Cardiac muscle cell (in vitro differentiated cells and primary cell): Measurements from ENCODE around the gene PLPPR1. TPM values are rescaled to one million over a fixed set of nuclear protein-coding genes. Genes with fewer than 3 reads are reported as not detected.

Source experiments
- DNase-seq, 2 donors: peaks; one replicate each; pipeline versions ENCODE4 v3.0.0 to v3.0.0-alpha.2; 2010 to 2017; ENCODE audit warnings: low read depth in 1 of 2, low spot score in 1 of 2
- H3K27ac ChIP-seq: fragments of 200-600 bp; sonication (generic); 2 replicates; pipeline ENCODE4 v1.5.1; 2016
- H3K27me3 ChIP-seq: fragments of 200-600 bp; sonication (generic); 2 replicates; pipeline ENCODE4 v1.6.0; 2016; ENCODE audit warnings: control low read depth
- H3K36me3 ChIP-seq: fragments of 200-600 bp; sonication (generic); 2 replicates; pipeline ENCODE4 v1.5.1; 2016; ENCODE audit warnings: control low read depth
- H3K4me1 ChIP-seq: fragments of 200-600 bp; sonication (generic); 2 replicates; pipeline ENCODE4 v1.8.1; 2017; ENCODE audit warnings: low read depth, mild to moderate bottlenecking, mixed run types
- H3K4me3 ChIP-seq: fragments of 200-600 bp; sonication (generic); 2 replicates; pipeline ENCODE4 v1.5.1; 2016; ENCODE audit warnings: mild to moderate bottlenecking
- H3K9me3 ChIP-seq: fragments of 200-600 bp; sonication (generic); 2 replicates; pipeline ENCODE4 v1.5.1; 2017; ENCODE audit warnings: low read depth, mild to moderate bottlenecking, control low read depth
- CTCF ChIP-seq: IDR thresholded peaks from 2 replicates; pipeline ENCODE4 v1.5.1; 2012; ENCODE audit warnings: low read depth, mild to moderate bottlenecking, low read length
- polyA plus RNA-seq: library from polyadenylated mRNA; unstranded; fragments of >200 nt; fragmentation: Nextera tagmentation; extraction: Ambion mirVana; gene quantifications from 2 replicates; pipeline ENCODE4 v1.2.1, GENCODE V29; 2016
- total RNA-seq: library from RNA; depleted of rRNA; stranded (reverse); fragments of >200 nt; gene quantifications from 2 replicates; pipeline ENCODE4 v1.2.3, GENCODE V29; 2016

The PLPPR1 gene
- total and polyA plus RNA-seq, 2 experiments from 2014 or later: 0.98 to 1.2 TPM

GRCh38 chr9:101353683-101354082 lies 325.2 kb downstream of the PLPPR1 start:
- Histone ChIP-seq H3K9me3 (no peaks in the 10 kb centered on the region), H3K27ac (no peak overlapping the region), H3K36me3 (no peaks in the 10 kb centered on the region), H3K4me3 (no peak overlapping the region), H3K4me1 (no peaks in the 10 kb centered on the region), H3K27me3 (no peaks in the 10 kb centered on the region)
- DNase-seq: no peak
- no peak for TF ChIP-seq CTCF

- Histone ChIP-seq H3K27me3 (no peaks in the 10 kb centered on the region), H3K4me3 (no peak overlapping the region), H3K9me3 (no peaks in the 10 kb centered on the region), H3K27ac (no peak overlapping the region), H3K4me1 (no peaks in the 10 kb centered on the region), H3K36me3 (no peaks in the 10 kb centered on the region)
- no peak for DNase-seq
- TF ChIP-seq CTCF: no peak
These were observed 325.7 kb downstream of the PLPPR1 start for GRCh38 chr9:101354143-101354764.

DNA sequence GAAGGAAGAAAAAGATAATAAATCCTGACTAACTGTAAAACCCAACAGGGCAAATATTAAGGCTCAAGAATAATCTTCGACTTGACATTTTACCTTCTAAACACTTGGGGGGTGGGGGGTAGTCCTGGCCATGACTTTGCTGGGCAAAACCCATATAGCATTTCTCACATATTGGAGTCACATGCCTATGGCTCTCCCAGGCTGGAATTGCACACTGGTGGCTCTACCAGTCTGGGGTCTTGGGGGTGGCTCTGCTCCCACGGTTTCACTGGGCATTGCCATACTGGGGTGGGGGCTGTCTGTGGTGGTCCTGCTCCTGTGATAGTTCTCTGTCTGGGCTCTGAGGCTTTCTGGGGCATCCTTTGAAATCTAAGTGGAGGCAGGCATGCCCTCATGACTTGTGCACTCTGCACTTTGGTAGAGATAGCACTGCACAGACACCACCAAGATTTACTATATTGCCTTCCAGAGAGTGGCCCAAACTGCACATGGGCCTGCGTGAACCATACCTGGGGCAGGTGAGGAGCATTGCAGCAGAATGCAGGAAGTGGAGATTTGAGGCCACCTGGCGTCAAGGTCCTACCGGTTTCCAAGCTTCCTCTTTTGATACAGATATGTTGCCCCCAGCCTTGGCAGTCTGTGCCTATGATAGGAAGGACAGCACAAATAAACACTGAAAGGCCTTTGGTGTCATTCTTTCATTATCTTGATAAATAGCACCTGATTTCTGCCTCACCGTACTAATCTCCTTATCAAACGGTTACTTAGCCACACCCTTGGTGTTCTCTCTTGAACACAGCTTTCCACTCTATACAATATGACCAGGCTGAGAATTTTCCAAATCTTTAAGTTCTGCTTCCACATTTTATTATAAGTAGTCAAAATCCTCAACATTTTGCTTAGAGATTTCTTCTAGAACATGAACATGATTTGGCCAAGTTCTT lies 326.5 kb downstream of the PLPPR1 start:
- no peak for TF ChIP-seq CTCF

GRCh38 chr9:101356619-101357018 lies 328.1 kb downstream of the PLPPR1 start:
- H3K4me1 ChIP-seq: no peaks in the 10 kb centered on the region

More for the DNA sequence above, 326.5 kb downstream of the PLPPR1 start:
- no peaks in the 10 kb centered on the region for H3K27me3 ChIP-seq
- no peaks in the 10 kb centered on the region for H3K4me1 ChIP-seq
- H3K4me3 ChIP-seq: no peak overlapping the region
- no peaks in the 10 kb centered on the region for H3K36me3 ChIP-seq
- H3K27ac ChIP-seq: no peak overlapping the region
- H3K9me3 ChIP-seq: no peaks in the 10 kb centered on the region
- no peak for DNase-seq

DNA sequence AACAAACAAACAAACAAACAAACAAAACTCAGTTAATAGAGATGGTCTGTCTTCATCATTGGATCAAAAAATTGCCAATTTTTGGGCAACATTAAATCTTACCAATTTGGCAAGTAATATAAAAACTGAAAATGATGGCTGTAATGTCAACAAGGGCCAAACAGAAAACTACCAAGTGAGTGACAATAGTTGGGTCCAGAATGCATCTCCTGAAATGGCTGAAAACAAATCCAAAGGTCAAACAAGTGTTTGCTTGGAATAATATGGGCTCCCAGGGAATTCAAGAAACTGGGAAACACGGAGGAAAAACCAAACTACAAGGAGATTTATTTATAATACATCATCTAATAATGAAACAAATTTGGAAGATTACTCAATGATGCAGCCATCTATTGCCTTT lies 331.2 kb downstream of the PLPPR1 start:
- H3K4me1 ChIP-seq: no peaks in the 10 kb centered on the region
- H3K36me3 ChIP-seq: no peaks in the 10 kb centered on the region
- H3K9me3 ChIP-seq: no peaks in the 10 kb centered on the region
- DNase-seq: no peak
- no peak overlapping the region for H3K4me3 ChIP-seq
- H3K27me3 ChIP-seq: no peaks in the 10 kb centered on the region
- no peak for TF ChIP-seq CTCF
- no peak overlapping the region for H3K27ac ChIP-seq

More at GRCh38 chr9:101356619-101357018, 328.1 kb downstream of the PLPPR1 start:
- Histone ChIP-seq H3K27ac (no peak overlapping the region), H3K36me3 (no peaks in the 10 kb centered on the region), H3K9me3 (no peaks in the 10 kb centered on the region), H3K4me3 (no peak overlapping the region), H3K27me3 (no peaks in the 10 kb centered on the region)
- no peak for TF ChIP-seq CTCF
- no peak for DNase-seq
